Epithelial cell of proximal tubule (primary cell): ENCODE measurements around the gene RNPEPL1. TPM values are rescaled to one million over a fixed set of nuclear protein-coding genes. Genes with fewer than 3 reads are reported as not detected.

Source experiments
- DNase-seq: peaks from one replicate; pipeline ENCODE4 v3.0.0-alpha.2; 2011; ENCODE audit warnings: low read depth
- H3K4me3 ChIP-seq: 2 replicates; pipeline ENCODE4 v1.5.1; 2011; ENCODE audit warnings: low read depth, mild to moderate bottlenecking, low read length
- total RNA-seq: library from RNA; depleted of rRNA; stranded (reverse); fragments of >200 nt; gene quantifications from 2 replicates; pipeline ENCODE4 v1.2.3, GENCODE V29; 2015
- TF ChIP-seq, protein P1 (sequence below): conservative IDR thresholded peaks from 2 replicates; pipeline ENCODE4 v1.5.1; 2012; ENCODE audit warnings: low read depth, mild to moderate bottlenecking, low read length

Gene RNPEPL1
- total RNA-seq, 1 donor from 2014 or later, result 53.4 TPM

- TF ChIP-seq, protein P1, sequence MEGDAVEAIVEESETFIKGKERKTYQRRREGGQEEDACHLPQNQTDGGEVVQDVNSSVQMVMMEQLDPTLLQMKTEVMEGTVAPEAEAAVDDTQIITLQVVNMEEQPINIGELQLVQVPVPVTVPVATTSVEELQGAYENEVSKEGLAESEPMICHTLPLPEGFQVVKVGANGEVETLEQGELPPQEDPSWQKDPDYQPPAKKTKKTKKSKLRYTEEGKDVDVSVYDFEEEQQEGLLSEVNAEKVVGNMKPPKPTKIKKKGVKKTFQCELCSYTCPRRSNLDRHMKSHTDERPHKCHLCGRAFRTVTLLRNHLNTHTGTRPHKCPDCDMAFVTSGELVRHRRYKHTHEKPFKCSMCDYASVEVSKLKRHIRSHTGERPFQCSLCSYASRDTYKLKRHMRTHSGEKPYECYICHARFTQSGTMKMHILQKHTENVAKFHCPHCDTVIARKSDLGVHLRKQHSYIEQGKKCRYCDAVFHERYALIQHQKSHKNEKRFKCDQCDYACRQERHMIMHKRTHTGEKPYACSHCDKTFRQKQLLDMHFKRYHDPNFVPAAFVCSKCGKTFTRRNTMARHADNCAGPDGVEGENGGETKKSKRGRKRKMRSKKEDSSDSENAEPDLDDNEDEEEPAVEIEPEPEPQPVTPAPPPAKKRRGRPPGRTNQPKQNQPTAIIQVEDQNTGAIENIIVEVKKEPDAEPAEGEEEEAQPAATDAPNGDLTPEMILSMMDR, result no peak
- no peak for DNase-seq
These were observed 4.1 kb downstream of the RNPEPL1 start for GRCh38 chr2:240572141-240573031.

DNA sequence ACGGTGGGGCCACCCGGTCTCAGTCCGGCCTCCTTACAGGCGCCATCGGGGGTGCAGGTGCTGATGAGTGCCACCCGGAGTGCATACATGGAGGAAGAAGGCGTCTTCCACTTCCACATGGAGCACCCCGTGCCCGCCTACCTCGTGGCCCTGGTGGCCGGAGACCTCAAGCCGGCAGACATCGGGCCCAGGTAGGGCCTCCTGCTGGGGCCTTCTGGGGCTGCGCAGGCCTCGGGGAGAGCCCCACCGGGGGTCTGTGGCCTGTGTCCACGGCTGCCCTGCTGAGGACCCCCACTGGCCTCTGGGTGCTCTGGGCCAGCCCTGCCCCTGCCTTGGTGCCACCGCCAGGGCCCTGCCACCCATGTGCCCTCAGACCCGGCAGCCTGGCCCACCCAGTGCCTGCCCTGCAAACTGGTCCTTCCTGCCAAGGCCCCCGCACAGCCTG is 4.8 kb downstream of the RNPEPL1 start:
- TF ChIP-seq, protein P1, result no peak
- H3K4me3 ChIP-seq, result no peak overlapping the region
- no peak for DNase-seq

More at GRCh38 chr2:240572141-240573031, 4.1 kb downstream of the RNPEPL1 start:
- H3K4me3 ChIP-seq, result no peak overlapping the region

DNA sequence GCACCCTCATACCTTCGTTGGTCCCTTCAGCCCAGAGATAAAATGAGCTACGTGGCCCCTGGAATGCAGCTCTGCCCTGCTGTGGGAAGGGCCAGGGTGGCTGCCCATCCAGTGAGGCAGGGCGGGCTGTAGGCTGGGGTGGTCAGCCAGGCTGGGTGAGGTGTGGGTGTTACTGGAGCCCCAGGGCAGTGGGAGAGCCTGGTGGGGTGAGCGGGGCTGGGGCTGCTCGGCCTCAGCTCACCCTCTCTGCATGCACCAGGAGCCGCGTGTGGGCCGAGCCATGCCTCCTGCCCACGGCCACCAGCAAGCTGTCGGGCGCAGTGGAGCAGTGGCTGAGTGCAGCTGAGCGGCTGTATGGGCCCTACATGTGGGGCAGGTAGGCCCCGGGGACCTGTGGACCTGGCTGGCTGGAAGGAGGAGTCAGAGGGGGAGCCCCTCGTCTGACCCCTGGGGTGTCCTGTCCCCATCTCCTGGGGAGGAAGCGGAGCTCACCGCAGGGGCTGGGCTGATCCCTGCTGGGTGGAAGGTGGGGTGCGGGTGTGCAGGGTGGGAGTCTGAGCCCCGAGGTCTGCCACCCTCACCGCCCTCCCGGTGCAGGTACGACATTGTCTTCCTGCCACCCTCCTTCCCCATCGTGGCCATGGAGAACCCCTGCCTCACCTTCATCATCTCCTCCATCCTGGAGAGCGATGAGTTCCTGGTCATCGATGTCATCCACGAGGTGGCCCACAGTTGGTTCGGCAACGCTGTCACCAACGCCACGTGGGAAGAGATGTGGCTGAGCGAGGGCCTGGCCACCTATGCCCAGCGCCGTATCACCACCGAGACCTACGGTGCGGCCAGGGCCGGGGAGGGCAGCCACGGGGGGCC is 5.5 kb downstream of the RNPEPL1 start:
- no peak overlapping the region for H3K4me3 ChIP-seq
- TF ChIP-seq, protein P1, result no peak
- no peak for DNase-seq

DNA sequence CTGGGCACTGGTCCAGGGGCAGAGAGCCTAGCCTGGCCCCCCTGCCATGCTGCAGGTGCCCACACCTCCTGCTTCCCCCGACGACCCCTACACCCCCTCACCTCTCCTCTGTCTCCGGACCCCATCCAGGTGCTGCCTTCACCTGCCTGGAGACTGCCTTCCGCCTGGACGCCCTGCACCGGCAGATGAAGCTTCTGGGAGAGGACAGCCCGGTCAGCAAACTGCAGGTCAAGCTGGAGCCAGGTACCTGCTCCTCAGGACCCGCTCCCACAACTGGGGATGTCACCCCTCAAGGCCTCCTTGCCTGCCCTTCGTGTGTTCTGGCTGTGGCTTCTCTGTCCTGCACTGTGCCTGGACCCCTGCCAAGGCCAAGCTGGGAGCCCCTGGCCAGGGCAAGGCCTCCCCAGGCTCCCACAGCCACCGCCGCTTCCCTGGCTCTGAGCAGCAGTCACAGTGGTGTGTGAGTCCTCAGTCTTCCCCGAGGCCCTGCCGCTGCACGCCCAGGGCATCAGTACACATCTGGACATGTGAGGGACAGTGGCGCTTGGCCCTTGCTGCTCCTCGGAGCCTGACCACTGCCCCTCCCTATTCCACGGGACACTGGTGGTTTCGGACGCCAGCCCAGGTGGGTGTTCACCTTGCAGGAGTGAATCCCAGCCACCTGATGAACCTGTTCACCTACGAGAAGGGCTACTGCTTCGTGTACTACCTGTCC is 6.3 kb downstream of the RNPEPL1 start:
- DNase-seq, result no peak
- TF ChIP-seq, protein P1, result no peak

DNA sequence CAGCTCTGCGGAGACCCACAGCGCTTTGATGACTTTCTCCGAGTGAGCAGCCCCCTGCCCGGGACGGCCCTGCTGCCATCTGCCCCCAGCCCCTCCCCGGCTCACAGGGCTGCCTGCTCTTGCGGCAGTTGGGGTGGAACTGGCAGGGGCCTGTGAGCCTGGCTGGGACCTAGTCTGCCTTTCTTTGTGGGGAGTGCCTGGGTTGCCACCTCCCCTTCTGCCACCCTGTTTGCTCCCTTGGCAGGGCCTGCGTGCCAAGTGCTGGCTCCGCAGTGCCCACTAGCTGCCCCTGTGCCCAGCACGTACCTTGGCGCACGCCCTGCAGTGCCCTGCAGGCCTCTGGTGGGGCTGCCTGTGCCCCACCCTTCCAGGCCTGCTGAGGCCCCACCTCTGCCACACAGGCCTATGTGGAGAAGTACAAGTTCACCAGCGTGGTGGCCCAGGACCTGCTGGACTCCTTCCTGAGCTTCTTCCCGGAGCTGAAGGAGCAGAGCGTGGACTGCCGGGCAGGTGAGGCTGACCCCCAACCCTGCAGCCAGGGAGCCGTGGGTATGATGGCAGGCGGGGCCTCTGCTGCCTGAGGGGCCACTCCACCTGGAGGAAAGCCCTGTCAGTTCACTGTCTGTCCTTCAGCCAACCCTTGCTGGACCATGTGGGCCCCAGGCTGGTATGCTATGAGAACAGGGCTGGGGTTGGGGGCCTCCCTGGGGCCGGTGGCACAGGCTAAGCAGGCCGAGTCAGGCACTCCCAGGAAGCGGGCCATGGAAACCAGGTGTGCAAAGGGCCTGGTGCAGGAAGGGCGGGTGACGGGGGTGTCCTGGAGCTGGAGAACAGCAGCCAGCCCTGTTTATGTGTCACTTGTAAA is 7.0 kb downstream of the RNPEPL1 start:
- DNase-seq, result no peak
- TF ChIP-seq, protein P1, result no peak
- H3K4me3 ChIP-seq, result no peak overlapping the region

More for the DNA sequence above, 6.3 kb downstream of the RNPEPL1 start:
- H3K4me3 ChIP-seq, result no peak overlapping the region

- TF ChIP-seq, protein P1, result no peak
- DNase-seq, result no peak
- no peak overlapping the region for H3K4me3 ChIP-seq
These were observed 7.8 kb downstream of the RNPEPL1 start for GRCh38 chr2:240576036-240576435.
